Neural cell (in vitro differentiated cells): ENCODE results near the gene CRIP3.

Experiments
- EP300 ChIP-seq: fragments of 450-650 bp; conservative IDR thresholded peaks from 2 replicates; pipeline ENCODE4 v1.6.1; 2014; ENCODE audit warnings: antibody characterized with exemption, mild to moderate bottlenecking, moderate library complexity; ENCODE audit not compliant: poor library complexity, severe bottlenecking
- EZH2 ChIP-seq: fragments of 200-600, 300-800 bp; shearing (Covaris generic), sonication (generic); IDR thresholded peaks from 2 replicates; pipeline ENCODE4 v1.6.1; 2014; ENCODE audit warnings: antibody characterized with exemption, low read length, borderline replicate concordance, mild to moderate bottlenecking; ENCODE audit not compliant: insufficient read depth, poor library complexity, severe bottlenecking
- POLR2AphosphoS5 ChIP-seq: IDR thresholded peaks from 2 replicates; pipeline ENCODE4 v1.6.1; 2012
- TAF1 ChIP-seq: IDR thresholded peaks from 2 replicates; pipeline ENCODE4 v1.6.1; 2012; ENCODE audit warnings: low read depth
- TF ChIP-seq, protein P1 (sequence below): fragments of 450-650 bp; IDR thresholded peaks from 2 replicates; pipeline ENCODE4 v1.5.1; 2014; ENCODE audit warnings: antibody characterized with exemption, mild to moderate bottlenecking, moderate library complexity; ENCODE audit not compliant: poor library complexity, severe bottlenecking

DNA sequence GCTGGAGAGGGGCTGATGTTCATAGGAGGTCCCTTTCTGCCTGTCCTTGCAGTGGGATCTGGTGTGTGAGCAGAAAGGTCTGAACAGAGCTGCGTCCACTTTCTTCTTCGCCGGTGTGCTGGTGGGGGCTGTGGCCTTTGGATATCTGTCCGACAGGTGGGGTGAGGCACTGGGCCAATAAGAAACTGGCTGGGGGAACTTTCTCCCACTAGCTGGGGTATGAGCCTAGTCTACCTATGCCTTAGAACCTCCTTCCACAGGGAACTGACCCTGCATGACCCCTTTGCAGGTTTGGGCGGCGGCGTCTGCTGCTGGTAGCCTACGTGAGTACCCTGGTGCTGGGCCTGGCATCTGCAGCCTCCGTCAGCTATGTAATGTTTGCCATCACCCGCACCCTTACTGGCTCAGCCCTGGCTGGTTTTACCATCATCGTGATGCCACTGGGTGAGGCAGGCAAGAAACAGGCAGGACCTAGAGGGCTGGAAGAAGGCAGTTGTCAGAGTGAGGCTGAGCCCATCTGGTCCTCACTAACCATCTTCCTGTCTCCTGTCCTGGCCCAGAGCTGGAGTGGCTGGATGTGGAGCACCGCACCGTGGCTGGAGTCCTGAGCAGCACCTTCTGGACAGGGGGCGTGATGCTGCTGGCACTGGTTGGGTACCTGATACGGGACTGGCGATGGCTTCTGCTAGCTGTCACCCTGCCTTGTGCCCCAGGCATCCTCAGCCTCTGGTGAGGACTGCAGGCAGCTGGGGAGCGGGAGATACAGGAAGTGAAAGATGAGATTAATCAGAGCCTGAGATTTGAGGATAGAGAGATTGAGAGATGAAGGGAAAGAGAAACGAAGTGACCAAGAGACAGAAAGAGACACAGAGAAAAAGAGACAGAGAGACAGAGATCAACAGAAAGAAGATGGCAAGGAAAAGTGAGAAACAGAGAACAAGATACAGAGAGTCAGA is 9.0 kb downstream of the CRIP3 start:
- TF ChIP-seq, protein P1, sequence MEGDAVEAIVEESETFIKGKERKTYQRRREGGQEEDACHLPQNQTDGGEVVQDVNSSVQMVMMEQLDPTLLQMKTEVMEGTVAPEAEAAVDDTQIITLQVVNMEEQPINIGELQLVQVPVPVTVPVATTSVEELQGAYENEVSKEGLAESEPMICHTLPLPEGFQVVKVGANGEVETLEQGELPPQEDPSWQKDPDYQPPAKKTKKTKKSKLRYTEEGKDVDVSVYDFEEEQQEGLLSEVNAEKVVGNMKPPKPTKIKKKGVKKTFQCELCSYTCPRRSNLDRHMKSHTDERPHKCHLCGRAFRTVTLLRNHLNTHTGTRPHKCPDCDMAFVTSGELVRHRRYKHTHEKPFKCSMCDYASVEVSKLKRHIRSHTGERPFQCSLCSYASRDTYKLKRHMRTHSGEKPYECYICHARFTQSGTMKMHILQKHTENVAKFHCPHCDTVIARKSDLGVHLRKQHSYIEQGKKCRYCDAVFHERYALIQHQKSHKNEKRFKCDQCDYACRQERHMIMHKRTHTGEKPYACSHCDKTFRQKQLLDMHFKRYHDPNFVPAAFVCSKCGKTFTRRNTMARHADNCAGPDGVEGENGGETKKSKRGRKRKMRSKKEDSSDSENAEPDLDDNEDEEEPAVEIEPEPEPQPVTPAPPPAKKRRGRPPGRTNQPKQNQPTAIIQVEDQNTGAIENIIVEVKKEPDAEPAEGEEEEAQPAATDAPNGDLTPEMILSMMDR = no peak
- TF ChIP-seq POLR2AphosphoS5 = no peak
- no peak for TF ChIP-seq EP300
- TF ChIP-seq EZH2 = no peak
- TF ChIP-seq TAF1 = no peak
